Activated T-cell treated with anti-CD3 and anti-CD28 coated beads, Interleukin-2, amount 50 U/mL, for 24 hours (primary cell): ENCODE measurements around the gene TEC.
"Not testable (repeated sequence)": the region's sequence is repeated elsewhere in the genome, so short reads cannot be mapped to it uniquely, and the experiment has no call there.

ENCODE experiments used
- DNase-seq: peaks from one replicate; pipeline ENCODE4 v3.0.0-alpha.2; 2020
- H3K27ac Mint-ChIP-seq: 2 replicates; pipeline ENCODE4 v1.8.0; 2020; ENCODE audit warnings: mild to moderate bottlenecking, mixed read lengths
- H3K27me3 Mint-ChIP-seq: 2 replicates; pipeline ENCODE4 v1.8.0; 2020; ENCODE audit warnings: mixed read lengths
- H3K36me3 Mint-ChIP-seq: 2 replicates; pipeline ENCODE4 v1.8.0; 2020; ENCODE audit warnings: low read depth, mixed read lengths
- H3K4me1 Mint-ChIP-seq: 2 replicates; pipeline ENCODE4 v1.8.0; 2020; ENCODE audit warnings: low read depth, mixed read lengths
- H3K4me3 Mint-ChIP-seq: 2 replicates; pipeline ENCODE4 v1.8.0; 2020; ENCODE audit warnings: mild to moderate bottlenecking, moderate library complexity, mixed read lengths
- H3K9me3 Mint-ChIP-seq: 2 replicates; pipeline ENCODE4 v1.8.0; 2020; ENCODE audit warnings: mixed read lengths

The TEC gene

DNA sequence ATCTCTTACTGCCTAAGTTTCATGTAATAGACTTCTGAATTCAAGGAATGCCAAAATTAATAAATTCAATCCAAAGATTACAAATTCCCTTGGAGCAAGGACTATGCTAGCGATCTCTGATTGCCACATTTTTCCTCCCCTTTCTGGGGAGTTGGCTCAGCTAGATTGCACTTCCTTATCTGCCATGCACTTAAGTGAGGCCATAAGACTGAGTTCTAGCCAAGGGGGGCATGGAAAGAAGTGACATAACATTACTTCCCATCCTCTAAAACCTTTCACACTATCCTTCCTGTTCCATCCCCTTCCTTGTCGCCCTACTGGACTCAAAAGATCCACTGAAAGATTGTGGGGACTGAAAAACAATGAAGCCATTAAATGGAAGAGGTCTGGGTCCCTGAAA, 81.8 kb downstream of the TEC start:
- no peak overlapping the region for H3K4me3 Mint-ChIP-seq
- H3K36me3 Mint-ChIP-seq: no peaks in the 10 kb centered on the region
- no peak for DNase-seq
- H3K27ac Mint-ChIP-seq: no peak overlapping the region
- H3K4me1 Mint-ChIP-seq: no peaks in the 10 kb centered on the region
- H3K27me3 Mint-ChIP-seq: no peaks in the 10 kb centered on the region
- no peaks in the 10 kb centered on the region for H3K9me3 Mint-ChIP-seq

DNA sequence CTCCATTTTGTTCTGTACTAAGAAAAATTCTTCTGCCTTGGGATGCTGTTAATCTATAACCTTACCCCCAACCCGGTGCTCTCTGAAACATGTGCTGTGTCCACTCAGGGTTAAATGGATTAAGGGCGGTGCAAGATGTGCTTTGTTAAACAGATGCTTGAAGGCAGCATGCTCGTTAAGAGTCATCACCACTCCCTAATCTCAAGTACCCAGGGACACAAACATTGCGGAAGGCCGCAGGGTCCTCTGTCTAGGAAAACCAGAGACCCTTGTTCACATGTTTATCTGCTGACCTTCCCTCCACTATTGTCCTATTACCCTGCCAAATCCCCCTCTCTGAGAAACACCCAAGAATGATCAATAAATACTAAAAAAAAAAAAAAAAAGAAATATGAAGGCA, 82.6 kb downstream of the TEC start:
- DNase-seq, H3K4me1 Mint-ChIP-seq, H3K4me3 Mint-ChIP-seq, H3K27me3 Mint-ChIP-seq, H3K27ac Mint-ChIP-seq, H3K9me3 Mint-ChIP-seq, H3K36me3 Mint-ChIP-seq: not testable (repeated sequence)

DNA sequence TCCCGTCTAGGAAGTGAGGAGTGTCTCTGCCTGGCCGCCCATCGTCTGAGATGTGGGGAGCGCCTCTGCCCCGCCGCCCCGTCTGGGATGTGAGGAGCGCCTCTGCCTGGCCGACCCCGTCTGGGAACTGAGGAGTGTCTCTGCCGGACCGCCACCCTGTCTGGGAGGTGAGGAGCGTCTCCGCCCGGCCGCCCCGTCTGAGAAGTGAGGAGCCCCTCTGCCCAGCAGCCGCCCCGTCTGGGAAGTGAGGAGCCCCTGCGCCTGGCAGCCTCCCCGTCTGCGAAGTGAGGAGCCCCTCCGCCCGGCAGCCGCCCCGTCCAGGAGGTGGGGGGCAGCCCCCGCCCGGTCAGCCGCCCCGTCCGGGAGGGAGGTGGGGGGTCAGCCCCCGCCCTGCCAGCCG, 83.2 kb downstream of the TEC start:
- not testable (repeated sequence) for H3K27ac Mint-ChIP-seq, H3K4me3 Mint-ChIP-seq, H3K9me3 Mint-ChIP-seq, H3K4me1 Mint-ChIP-seq, DNase-seq, H3K27me3 Mint-ChIP-seq, H3K36me3 Mint-ChIP-seq

DNA sequence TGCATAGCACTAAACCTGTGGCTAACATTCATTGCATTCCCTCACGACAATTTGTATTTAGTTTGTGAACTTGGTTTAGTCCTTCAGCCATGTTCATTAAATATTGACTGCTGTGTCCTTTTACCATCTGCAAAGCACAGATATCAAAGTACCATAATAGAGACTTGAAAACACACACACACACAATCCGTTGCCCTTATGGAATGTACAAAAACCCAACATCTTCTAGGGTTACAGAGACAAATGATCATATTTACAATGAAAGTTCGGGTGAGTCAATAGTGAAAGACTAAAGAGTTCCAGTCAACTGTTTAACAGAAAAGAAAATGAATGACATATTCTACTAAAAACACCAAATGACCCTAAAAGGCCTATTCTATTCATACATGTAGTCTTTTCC, 84.8 kb downstream of the TEC start:
- Mint-ChIP-seq H3K36me3 (no peaks in the 10 kb centered on the region), H3K4me1 (peaks cover 6% of the 10 kb centered on the region), H3K4me3 (no peak overlapping the region), H3K9me3 (no peaks in the 10 kb centered on the region), H3K27ac (no peak overlapping the region), H3K27me3 (no peaks in the 10 kb centered on the region)
- DNase-seq: no peak

DNA sequence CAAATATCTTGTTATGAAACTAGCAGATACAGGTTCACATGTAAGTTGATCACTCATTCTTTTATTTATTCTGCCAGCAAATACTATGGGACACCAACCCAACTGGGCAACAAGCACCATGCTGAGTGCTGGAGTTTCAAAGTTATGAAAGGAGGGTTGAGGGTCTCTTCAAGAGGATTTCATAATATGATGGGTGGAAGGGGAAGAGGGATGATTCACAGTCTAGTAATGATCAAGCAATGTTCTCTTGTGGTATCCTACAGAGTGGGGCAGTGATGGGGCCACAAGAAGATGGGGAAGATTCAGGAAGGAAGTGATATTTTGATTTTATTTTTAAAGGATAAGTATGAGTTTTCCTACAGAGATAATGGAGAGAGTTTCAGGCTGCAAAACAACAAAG, 89.4 kb downstream of the TEC start:
- Mint-ChIP-seq H3K27me3 (no peaks in the 10 kb centered on the region), H3K27ac (no peak overlapping the region), H3K4me3 (no peak overlapping the region), H3K4me1 (peaks cover 12% of the 10 kb centered on the region), H3K9me3 (no peaks in the 10 kb centered on the region), H3K36me3 (no peaks in the 10 kb centered on the region)
- DNase-seq: no peak

GRCh38 chr4:48178931-48179330, 90.7 kb downstream of the TEC start:
- Mint-ChIP-seq H3K9me3 (no peaks in the 10 kb centered on the region), H3K4me3 (no peak overlapping the region), H3K27me3 (no peaks in the 10 kb centered on the region), H3K4me1 (peaks cover 17% of the 10 kb centered on the region), H3K27ac (no peak overlapping the region), H3K36me3 (no peaks in the 10 kb centered on the region)
- DNase-seq: no peak

GRCh38 chr4:48175806-48176205, 93.8 kb downstream of the TEC start:
- no peak for DNase-seq
- no peaks in the 10 kb centered on the region for H3K9me3 Mint-ChIP-seq
- no peak overlapping the region for H3K4me3 Mint-ChIP-seq
- peak overlapping the region; percentile 68 for H3K27ac Mint-ChIP-seq
- no peaks in the 10 kb centered on the region for H3K27me3 Mint-ChIP-seq
- peaks cover 26% of the 10 kb centered on the region for H3K4me1 Mint-ChIP-seq
- H3K36me3 Mint-ChIP-seq: no peaks in the 10 kb centered on the region

DNA sequence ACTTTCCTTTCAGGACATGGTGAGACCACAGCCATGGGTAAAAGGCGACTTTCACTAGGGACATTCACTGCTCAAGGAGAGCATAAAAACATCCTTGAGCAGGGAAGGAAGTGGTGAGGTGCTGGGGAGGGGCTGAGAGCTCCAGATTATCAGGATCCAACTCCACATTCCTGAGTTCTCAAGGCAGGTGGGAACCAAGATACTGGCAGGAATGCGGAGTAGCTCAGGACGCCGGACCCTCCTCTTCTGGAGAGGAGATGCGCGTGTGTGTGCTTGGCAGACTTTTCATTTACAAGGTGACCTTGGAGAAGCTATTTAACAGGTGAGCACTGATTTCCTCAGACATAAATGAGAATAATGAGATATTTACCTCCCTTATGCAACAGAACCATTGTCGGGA, 94.3 kb downstream of the TEC start:
- H3K9me3 Mint-ChIP-seq: no peaks in the 10 kb centered on the region
- no peaks in the 10 kb centered on the region for H3K36me3 Mint-ChIP-seq
- H3K4me3 Mint-ChIP-seq: no peak overlapping the region
- H3K27ac Mint-ChIP-seq: no peak overlapping the region
- no peak for DNase-seq
- peaks cover 23% of the 10 kb centered on the region for H3K4me1 Mint-ChIP-seq
- H3K27me3 Mint-ChIP-seq: no peaks in the 10 kb centered on the region

GRCh38 chr4:48173056-48173991, 96.3 kb downstream of the TEC start:
- no peak overlapping the region for H3K4me3 Mint-ChIP-seq
- H3K27ac Mint-ChIP-seq: peak overlapping the region; percentile 10
- H3K27me3 Mint-ChIP-seq: no peaks in the 10 kb centered on the region
- peaks cover 25% of the 10 kb centered on the region for H3K4me1 Mint-ChIP-seq
- H3K9me3 Mint-ChIP-seq: no peaks in the 10 kb centered on the region
- no peak for DNase-seq
- H3K36me3 Mint-ChIP-seq: no peaks in the 10 kb centered on the region

DNA sequence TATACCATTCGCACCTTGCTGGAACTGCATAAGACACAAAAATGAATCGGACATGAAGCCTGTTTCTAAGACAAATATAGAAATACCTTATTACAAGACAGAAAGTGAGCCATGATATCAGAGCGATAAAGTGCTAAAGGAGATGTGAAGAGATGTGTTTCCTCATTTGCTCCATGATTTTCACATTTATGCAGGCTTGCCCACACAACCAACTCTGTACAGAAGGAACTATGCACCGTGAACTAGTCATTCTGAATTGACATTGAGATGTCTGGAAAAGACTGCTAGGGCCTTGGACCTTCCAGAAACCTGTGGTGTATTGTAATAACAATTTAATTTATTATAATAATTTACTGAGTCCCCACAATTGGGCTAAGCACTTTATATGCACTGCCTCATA, 97.0 kb downstream of the TEC start:
- no peak overlapping the region for H3K4me3 Mint-ChIP-seq
- H3K4me1 Mint-ChIP-seq: peaks cover 32% of the 10 kb centered on the region
- H3K27me3 Mint-ChIP-seq: no peaks in the 10 kb centered on the region
- H3K9me3 Mint-ChIP-seq: no peaks in the 10 kb centered on the region
- no peak overlapping the region for H3K27ac Mint-ChIP-seq
- peaks cover 2% of the 10 kb centered on the region for H3K36me3 Mint-ChIP-seq
- DNase-seq: no peak

DNA sequence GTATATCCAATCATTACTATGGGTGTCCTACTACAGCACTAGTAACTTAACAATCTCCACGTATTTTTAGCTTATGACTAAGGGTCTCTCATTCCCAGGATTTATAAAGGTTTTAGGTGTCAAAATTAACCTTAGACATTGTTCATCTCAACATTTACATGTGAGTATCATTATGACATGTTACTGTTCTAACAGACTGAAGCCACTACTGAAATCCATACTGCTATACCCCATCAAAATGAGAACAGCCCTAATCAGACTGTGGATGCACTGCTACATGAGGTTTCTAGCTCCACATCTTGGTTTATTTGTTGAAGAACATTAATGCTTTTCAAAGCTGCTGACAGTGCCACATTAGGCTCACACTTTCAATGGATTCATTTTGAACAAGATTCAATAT, 100.0 kb downstream of the TEC start:
- H3K27ac Mint-ChIP-seq: no peak overlapping the region
- no peak for DNase-seq
- no peaks in the 10 kb centered on the region for H3K27me3 Mint-ChIP-seq
- no peak overlapping the region for H3K4me3 Mint-ChIP-seq
- peaks cover 28% of the 10 kb centered on the region for H3K4me1 Mint-ChIP-seq
- H3K9me3 Mint-ChIP-seq: no peaks in the 10 kb centered on the region
- H3K36me3 Mint-ChIP-seq: peaks cover 2% of the 10 kb centered on the region

DNA sequence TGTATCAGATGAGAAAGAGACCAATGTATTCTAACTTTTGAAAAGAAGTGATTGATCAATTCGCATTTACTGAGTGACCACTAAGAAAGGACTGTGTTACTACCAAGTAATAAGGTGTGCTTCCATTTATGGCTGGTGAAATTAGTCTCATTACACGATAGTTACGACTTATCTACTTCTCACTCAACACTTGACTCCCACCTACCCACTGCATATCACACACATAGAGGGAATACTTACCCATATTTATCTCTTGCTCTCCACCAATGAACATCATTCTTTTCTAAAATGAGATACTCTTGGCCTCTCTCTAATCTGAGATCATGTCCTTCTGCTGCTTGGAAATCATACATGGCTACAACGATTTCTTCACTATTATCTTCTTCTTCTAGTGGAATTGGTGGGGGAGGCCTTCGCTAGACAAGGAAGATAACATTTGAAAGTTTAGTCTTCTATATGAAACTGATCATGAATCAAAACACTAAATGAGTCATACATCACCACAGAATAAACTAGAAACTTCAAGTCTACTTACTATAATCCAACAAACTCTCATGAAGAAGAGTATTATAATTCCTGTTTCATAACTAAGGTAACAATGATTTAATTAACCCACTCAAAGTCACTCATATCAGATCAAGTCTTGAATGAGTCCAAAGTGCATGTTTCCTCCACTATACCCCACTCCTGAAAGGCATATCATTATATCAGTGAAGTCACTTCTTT, 101.9 kb downstream of the TEC start:
- no peaks in the 10 kb centered on the region for H3K9me3 Mint-ChIP-seq
- peak overlapping the region; percentile 63 for H3K27ac Mint-ChIP-seq

GRCh38 chr4:48164561-48164960, 105.1 kb downstream of the TEC start:
- not testable (repeated sequence) for H3K9me3 Mint-ChIP-seq, DNase-seq, H3K27ac Mint-ChIP-seq, H3K27me3 Mint-ChIP-seq, H3K36me3 Mint-ChIP-seq, H3K4me3 Mint-ChIP-seq
- peaks cover 35% of the 10 kb centered on the region for H3K4me1 Mint-ChIP-seq

More for the DNA sequence above, 101.9 kb downstream of the TEC start:
- Mint-ChIP-seq H3K4me3 (no peak overlapping the region), H3K27me3 (no peaks in the 10 kb centered on the region), H3K4me1 (peaks cover 21% of the 10 kb centered on the region), H3K36me3 (peaks cover 2% of the 10 kb centered on the region)
- no peak for DNase-seq

- Mint-ChIP-seq H3K27me3 (no peaks in the 10 kb centered on the region), H3K4me1 (peaks cover 35% of the 10 kb centered on the region), H3K4me3 (no peak overlapping the region), H3K27ac (no peak overlapping the region), H3K9me3 (no peaks in the 10 kb centered on the region), H3K36me3 (peaks cover 6% of the 10 kb centered on the region)
- no peak for DNase-seq
Observed at GRCh38 chr4:48163746-48164145, 105.9 kb downstream of the TEC start.

- Mint-ChIP-seq H3K27ac (peak overlapping the region; percentile 73), H3K9me3 (peaks cover 7% of the 10 kb centered on the region), H3K27me3 (no peaks in the 10 kb centered on the region), H3K36me3 (peaks cover 12% of the 10 kb centered on the region), H3K4me1 (peaks cover 21% of the 10 kb centered on the region), H3K4me3 (no peak overlapping the region)
- DNase-seq: no peak
Observed at GRCh38 chr4:48162162-48162561, 107.5 kb downstream of the TEC start.
